Panc1 (cell line): ENCODE measurements around the gene MORC3. TPM values are rescaled to one million over a fixed set of nuclear protein-coding genes. Genes with fewer than 3 reads are reported as not detected.
"Not testable (repeated sequence)": the region's sequence is repeated elsewhere in the genome, so short reads cannot be mapped to it uniquely, and the experiment has no call there.

Experiments
- ATAC-seq: fragments of 200-7000 bp; cut with Tn5 transposase; 2 replicates; pipeline ENCODE4 v1.9.1; 2020; ENCODE audit warnings: mild to moderate bottlenecking, moderate library complexity
- BruUV-seq: library from RNA; stranded (reverse); fragments of 400-500 nt; replicated peaks from 2 replicates; lab custom pipeline; 2021; lab: Mats Ljungman, UMichigan
- CTCF ChIA-PET: fragments of 300-600 bp; sonication (Branson Sonifier 250); formaldehyde crosslinking; loops from one replicate; lab custom pipeline; 2022; ENCODE audit warnings: antibody characterized with exemption; lab: Charles Lee
- POLR2A ChIA-PET: fragments of 300-600 bp; sonication (Branson Sonifier 250); formaldehyde crosslinking; loops from one replicate; lab custom pipeline; 2022; ENCODE audit warnings: antibody characterized with exemption; lab: Charles Lee
- DNase-seq: peaks from one replicate; pipeline ENCODE4 v3.0.0-alpha.2; 2010; ENCODE audit warnings: low read depth, low spot score
- H3K27ac ChIP-seq: 2 replicates; pipeline ENCODE4 v1.5.1; 2011; ENCODE audit warnings: mild to moderate bottlenecking, low read length, inconsistent platforms
- H3K27me3 ChIP-seq: fragments of 200-500 bp; sonication (Bioruptor generic); 2 replicates; pipeline ENCODE4 v1.6.0; 2014; ENCODE audit warnings: low read length, inconsistent platforms; ENCODE audit not compliant: control insufficient read depth, insufficient read depth
- H3K36me3 ChIP-seq: fragments of 200-500 bp; sonication (Bioruptor generic); 2 replicates; pipeline ENCODE4 v1.5.1; 2014; ENCODE audit warnings: inconsistent platforms, mild to moderate bottlenecking, low read length, moderate library complexity; ENCODE audit not compliant: control insufficient read depth, insufficient read depth
- H3K4me1 ChIP-seq: 2 replicates; pipeline ENCODE4 v1.5.1; 2011; ENCODE audit warnings: inconsistent platforms, mild to moderate bottlenecking, low read length, moderate library complexity; ENCODE audit not compliant: control insufficient read depth, insufficient read depth
- H3K4me3 ChIP-seq, 2 experiments: 2 replicates each; pipeline ENCODE4 v1.5.1; 2011 to 2012; ENCODE audit warnings: low read depth in 2 of 2, low read length in 2 of 2, mild to moderate bottlenecking in 2 of 2, inconsistent platforms in 1 of 2, moderate library complexity in 1 of 2
- H3K9me3 ChIP-seq: fragments of 200-500 bp; sonication (Bioruptor generic); 2 replicates; pipeline ENCODE4 v1.5.1; 2014; ENCODE audit warnings: low read depth, mild to moderate bottlenecking, inconsistent platforms, low read length, moderate library complexity; ENCODE audit not compliant: control insufficient read depth, insufficient read depth
- POLR2AphosphoS5 ChIP-seq: IDR thresholded peaks from 2 replicates; pipeline ENCODE4 v1.6.1; 2012; ENCODE audit warnings: mild to moderate bottlenecking, low read depth, low read length, moderate library complexity
- SIN3A ChIP-seq: IDR thresholded peaks from 2 replicates; pipeline ENCODE4 v1.6.1; 2012; ENCODE audit warnings: low read depth, mild to moderate bottlenecking, low read length, moderate library complexity, borderline replicate concordance; ENCODE audit not compliant: insufficient read depth
- TCF7L2 ChIP-seq: IDR thresholded peaks from 2 replicates; pipeline ENCODE4 v1.6.1; 2011; ENCODE audit warnings: mild to moderate bottlenecking, low read depth, low read length, inconsistent platforms
- in situ Hi-C: cut with HindIII; loops from 2 replicates; pipeline ENCODE4 v1.10.0; 2016; ENCODE audit warnings: low sequenced_read_pairs, low pct_unique_long_range_greater_than_20kb
- intact Hi-C: fragments of 100-400 bp; cut with micrococcal nuclease; formaldehyde crosslinking; loops from one replicate; pipeline ENCODE4 v1.10.0; 2022; ENCODE audit not compliant: unreplicated experiment
- total RNA-seq: library from RNA; stranded (reverse); gene quantifications from one replicate; pipeline ENCODE4 v1.2.1, GENCODE V29; 2021; ENCODE audit not compliant: unreplicated experiment
- TF ChIP-seq, protein P1 (sequence below): fragments of 450-650 bp; IDR thresholded peaks from 2 replicates; pipeline ENCODE4 v1.5.1; 2017; ENCODE audit warnings: mild to moderate bottlenecking
- TF ChIP-seq, protein P2 (sequence below), 2 experiments: IDR thresholded peaks; 2 replicates each; pipeline ENCODE4 v1.6.1; 2011 to 2012; ENCODE audit warnings: low read depth in 2 of 2, control low read depth in 1 of 2, low read length in 1 of 2, mild to moderate bottlenecking in 1 of 2, moderate library complexity in 1 of 2; ENCODE audit not compliant: insufficient read depth in 1 of 2

The MORC3 gene
- total RNA-seq, 1 experiment from 2014 or later, result 16.8 TPM

DNA sequence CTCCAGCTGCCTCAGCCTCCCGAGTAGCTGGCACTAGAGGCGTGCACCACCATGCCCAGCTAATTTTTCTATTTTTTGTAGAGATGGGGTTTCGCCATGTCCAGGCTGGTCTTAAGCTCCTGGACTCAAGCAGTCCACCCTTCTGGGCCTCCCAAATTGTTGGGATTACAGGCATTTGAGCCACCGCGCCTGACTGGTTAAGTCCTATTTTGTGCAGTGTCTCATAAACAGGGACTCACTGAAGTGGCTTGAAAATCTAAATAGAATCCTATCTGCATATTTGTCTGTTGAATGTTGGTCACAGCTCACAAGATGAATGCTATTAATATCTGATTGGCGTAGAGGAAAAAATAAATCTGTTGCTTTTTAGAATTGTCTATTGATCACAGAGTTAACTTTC lies 59.3 kb downstream of the MORC3 start:
- BruUV-seq, result no TSS peak

DNA sequence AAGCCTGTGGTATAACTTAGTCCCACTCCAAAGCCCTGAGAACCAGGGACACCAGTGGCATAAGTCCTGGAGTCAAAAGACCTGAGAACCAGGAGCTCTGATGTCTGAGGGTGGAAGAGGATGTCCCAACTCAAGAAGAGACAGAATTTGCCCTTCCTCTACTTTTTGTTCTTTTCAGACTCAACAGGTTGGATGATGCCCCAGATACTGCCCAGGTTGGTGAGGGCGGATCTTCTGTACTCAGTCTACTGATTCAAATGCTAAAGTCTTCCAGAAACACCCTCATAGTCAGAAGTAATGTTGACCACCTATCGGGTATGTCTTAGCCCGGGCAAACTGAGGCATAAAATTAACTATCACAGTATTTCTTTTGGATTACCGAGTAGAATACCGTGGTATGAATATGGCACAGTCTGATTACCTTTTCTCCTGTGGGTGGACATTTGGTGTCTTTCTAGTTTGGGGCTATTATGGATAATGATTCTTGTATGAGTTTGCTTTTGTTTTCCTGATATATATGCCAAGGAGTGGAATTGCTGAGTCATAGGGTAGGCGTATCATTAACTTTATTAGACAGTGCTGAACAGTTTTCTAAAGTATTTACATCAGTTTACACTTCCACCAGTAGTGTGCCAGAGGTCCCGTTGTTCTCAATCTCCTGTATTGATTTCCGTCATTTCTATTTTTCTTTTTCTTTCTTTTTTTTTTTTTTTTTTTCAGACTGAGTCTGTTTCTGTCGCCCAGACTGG lies 62.0 kb downstream of the MORC3 start:
- ATAC-seq, result no peak
- H3K9me3 ChIP-seq, result no peaks in the 10 kb centered on the region
- BruUV-seq, result no TSS peak
- in situ Hi-C loops (no loop called here), intact Hi-C loops (no loop called here)
- H3K4me3 ChIP-seq, result no peak overlapping the region
- H3K36me3 ChIP-seq, result no peaks in the 10 kb centered on the region; the same call in none of the 2 replicates
- TF ChIP-seq SIN3A (no peak), POLR2AphosphoS5 (no peak)
- no peaks in the 10 kb centered on the region; the same call in 1 of the 2 replicates for H3K4me1 ChIP-seq
- H3K27ac ChIP-seq, result no peak overlapping the region
- ChIA-PET POLR2A (interaction anchor here (0.6 kb wide), 1 partner anchor 36 kb away, joined by 5 read pairs; no protein-coding TSS in a partner anchor), CTCF (no interaction called here)
- DNase-seq, result no peak
- no peaks in the 10 kb centered on the region for H3K27me3 ChIP-seq

More for the DNA sequence above, 59.3 kb downstream of the MORC3 start:
- Histone ChIP-seq H3K9me3 (no peaks in the 10 kb centered on the region), H3K36me3 (no peaks in the 10 kb centered on the region; the same call in 1 of the 2 replicates), H3K4me3 (no peak overlapping the region), H3K4me1 (no peaks in the 10 kb centered on the region), H3K27me3 (no peaks in the 10 kb centered on the region), H3K27ac (no peak overlapping the region)
- intact Hi-C loops, result no loop called here
- no peak for DNase-seq
- ChIA-PET POLR2A (no interaction called here), CTCF (no interaction called here)
- in situ Hi-C loops, result no loop called here
- no peak for ATAC-seq
- no peak for TF ChIP-seq TCF7L2
- TF ChIP-seq, protein P1, sequence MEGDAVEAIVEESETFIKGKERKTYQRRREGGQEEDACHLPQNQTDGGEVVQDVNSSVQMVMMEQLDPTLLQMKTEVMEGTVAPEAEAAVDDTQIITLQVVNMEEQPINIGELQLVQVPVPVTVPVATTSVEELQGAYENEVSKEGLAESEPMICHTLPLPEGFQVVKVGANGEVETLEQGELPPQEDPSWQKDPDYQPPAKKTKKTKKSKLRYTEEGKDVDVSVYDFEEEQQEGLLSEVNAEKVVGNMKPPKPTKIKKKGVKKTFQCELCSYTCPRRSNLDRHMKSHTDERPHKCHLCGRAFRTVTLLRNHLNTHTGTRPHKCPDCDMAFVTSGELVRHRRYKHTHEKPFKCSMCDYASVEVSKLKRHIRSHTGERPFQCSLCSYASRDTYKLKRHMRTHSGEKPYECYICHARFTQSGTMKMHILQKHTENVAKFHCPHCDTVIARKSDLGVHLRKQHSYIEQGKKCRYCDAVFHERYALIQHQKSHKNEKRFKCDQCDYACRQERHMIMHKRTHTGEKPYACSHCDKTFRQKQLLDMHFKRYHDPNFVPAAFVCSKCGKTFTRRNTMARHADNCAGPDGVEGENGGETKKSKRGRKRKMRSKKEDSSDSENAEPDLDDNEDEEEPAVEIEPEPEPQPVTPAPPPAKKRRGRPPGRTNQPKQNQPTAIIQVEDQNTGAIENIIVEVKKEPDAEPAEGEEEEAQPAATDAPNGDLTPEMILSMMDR, result no peak

DNA sequence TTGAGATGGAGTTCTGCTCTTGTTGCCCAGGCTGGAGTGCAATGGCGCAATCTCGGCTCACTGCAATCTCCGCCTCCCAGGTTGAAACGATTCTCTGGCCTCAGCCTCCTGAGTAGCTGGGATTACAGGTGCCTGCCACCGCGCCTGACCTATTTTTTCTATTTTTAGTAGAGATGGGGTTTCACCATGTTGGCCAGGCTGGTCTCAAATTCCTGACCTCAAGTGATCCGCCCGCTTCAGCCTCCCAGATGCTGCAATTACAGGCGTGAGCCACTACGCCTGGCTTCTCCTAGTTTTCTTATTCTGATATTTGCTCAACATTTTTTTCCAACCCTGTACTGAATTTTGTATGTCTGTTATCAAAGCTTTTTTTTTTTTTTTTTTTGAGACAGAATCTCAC lies 62.7 kb downstream of the MORC3 start:
- H3K4me3 ChIP-seq, ATAC-seq, H3K4me1 ChIP-seq, H3K27ac ChIP-seq, intact Hi-C loops, CTCF ChIA-PET, BruUV-seq, DNase-seq, in situ Hi-C loops, H3K36me3 ChIP-seq, H3K27me3 ChIP-seq, H3K9me3 ChIP-seq: not testable (repeated sequence)
- POLR2A ChIA-PET, result interaction anchor here (0.6 kb wide), 1 partner anchor 36 kb away, joined by 5 read pairs; no protein-coding TSS in a partner anchor

DNA sequence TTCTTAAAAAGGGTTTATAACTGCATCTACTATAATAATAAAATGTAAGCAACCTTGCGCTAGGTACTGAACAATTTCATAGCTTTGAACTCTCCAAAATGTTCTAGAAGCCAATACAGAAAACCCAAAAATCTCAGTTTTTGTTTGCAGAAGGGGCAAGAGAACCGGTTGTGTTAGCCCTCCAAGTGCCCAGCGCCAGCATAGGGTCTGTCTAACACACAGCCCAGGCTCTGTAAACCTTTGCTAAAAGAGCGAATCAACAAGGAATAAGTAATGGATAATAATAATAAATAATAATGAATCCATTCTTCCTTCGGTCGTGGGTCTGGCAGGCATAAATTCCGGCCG lies 64.9 kb downstream of the MORC3 start:
- no TSS peak for BruUV-seq
- Histone ChIP-seq H3K36me3 (no peaks in the 10 kb centered on the region; the same call in 1 of the 2 replicates), H3K4me3 (peak overlapping the region; percentile 58 to 72), H3K27ac (no peak overlapping the region), H3K27me3 (no peaks in the 10 kb centered on the region), H3K9me3 (no peaks in the 10 kb centered on the region), H3K4me1 (no peaks in the 10 kb centered on the region; the same call in 1 of the 2 replicates)
- ATAC-seq (peak; percentile 49), DNase-seq (no peak)
- in situ Hi-C loops (no loop called here), intact Hi-C loops (no loop called here)
- POLR2A ChIA-PET, result no interaction called here
- CTCF ChIA-PET, result interaction anchor here (0.6 kb wide), 1 partner anchor 25 kb away, joined by 5 read pairs; no protein-coding TSS in a partner anchor
- TF ChIP-seq TCF7L2, result no peak
- no peak for TF ChIP-seq POLR2AphosphoS5
- no peak for TF ChIP-seq SIN3A
- TF ChIP-seq, protein P1, result no peak
- TF ChIP-seq, protein P2, sequence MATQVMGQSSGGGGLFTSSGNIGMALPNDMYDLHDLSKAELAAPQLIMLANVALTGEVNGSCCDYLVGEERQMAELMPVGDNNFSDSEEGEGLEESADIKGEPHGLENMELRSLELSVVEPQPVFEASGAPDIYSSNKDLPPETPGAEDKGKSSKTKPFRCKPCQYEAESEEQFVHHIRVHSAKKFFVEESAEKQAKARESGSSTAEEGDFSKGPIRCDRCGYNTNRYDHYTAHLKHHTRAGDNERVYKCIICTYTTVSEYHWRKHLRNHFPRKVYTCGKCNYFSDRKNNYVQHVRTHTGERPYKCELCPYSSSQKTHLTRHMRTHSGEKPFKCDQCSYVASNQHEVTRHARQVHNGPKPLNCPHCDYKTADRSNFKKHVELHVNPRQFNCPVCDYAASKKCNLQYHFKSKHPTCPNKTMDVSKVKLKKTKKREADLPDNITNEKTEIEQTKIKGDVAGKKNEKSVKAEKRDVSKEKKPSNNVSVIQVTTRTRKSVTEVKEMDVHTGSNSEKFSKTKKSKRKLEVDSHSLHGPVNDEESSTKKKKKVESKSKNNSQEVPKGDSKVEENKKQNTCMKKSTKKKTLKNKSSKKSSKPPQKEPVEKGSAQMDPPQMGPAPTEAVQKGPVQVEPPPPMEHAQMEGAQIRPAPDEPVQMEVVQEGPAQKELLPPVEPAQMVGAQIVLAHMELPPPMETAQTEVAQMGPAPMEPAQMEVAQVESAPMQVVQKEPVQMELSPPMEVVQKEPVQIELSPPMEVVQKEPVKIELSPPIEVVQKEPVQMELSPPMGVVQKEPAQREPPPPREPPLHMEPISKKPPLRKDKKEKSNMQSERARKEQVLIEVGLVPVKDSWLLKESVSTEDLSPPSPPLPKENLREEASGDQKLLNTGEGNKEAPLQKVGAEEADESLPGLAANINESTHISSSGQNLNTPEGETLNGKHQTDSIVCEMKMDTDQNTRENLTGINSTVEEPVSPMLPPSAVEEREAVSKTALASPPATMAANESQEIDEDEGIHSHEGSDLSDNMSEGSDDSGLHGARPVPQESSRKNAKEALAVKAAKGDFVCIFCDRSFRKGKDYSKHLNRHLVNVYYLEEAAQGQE (IDR thresholded peaks at IDR 0.05; ENCODE audit: insufficient read depth in 1 of 2, low read depth in 2 of 2, low read length in 1 of 2), result no peak
